HG02884 (cell line): ENCODE results near the gene CDK8.

Experiments
- ATAC-seq: cut with Tn5 transposase; IDR thresholded peaks from one replicate; pipeline ENCODE4 v1.9.1; 2021; ENCODE audit warnings: mild to moderate bottlenecking, moderate library complexity; ENCODE audit not compliant: unreplicated experiment

The CDK8 gene

DNA sequence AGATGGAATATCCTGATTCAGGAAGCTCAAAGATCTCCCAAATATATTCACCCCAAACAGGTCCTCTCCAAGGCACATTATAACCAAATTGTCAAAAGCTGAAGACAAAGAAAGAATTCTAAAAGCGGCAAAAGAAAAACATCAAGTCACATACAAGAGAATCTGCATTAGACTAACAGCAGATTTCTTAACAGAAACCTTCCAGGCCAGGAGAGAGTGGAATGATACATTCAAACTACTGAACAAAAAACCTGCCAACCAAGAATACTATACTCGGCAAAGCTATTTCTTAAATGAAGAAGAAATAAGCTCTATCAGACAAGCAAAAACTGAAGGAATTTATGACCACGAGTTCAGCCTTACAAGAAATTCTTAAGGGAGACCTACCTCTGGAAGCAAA lies 183.0 kb downstream of the CDK8 start:
- ATAC-seq: no peak

DNA sequence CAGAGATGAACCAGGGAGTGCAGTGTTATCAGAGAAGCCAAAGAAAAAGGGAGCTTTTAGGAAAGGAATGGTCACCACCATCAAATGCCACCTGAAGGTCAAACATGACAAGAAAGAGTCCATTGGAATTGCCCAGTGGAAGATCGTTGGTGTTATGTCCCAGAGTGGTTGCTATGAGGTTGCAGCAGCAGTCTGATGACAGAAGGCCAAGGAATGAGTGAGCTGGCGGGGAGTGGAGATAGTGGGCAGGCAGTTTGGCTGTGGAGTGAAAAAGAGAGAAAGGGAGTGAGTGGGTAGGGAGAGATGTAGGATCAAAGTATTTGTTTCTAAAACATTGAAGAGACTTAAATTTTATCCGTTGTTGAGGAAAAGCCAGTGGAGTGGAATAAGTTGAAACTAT lies 186.2 kb downstream of the CDK8 start:
- no peak for ATAC-seq

DNA sequence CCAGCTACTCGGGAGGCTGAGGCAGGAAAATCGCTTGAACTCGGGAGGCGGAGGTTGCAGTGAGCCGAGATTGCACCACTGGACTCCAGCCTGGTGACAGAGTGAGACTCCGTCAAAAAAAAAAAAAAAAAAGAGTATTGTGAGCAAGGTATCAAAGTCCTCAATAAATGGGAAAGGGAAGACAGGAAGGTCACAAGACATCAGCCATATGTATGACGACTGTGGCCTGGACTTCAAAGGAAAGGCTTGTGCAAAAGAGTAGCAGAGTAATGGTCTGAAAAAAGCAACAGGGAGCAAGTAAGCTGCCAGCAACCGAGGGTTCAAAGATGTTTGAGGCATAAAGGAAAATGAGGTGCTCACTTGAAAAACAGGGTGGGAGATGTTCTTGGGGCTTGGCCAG lies 187.5 kb downstream of the CDK8 start:
- no peak for ATAC-seq

DNA sequence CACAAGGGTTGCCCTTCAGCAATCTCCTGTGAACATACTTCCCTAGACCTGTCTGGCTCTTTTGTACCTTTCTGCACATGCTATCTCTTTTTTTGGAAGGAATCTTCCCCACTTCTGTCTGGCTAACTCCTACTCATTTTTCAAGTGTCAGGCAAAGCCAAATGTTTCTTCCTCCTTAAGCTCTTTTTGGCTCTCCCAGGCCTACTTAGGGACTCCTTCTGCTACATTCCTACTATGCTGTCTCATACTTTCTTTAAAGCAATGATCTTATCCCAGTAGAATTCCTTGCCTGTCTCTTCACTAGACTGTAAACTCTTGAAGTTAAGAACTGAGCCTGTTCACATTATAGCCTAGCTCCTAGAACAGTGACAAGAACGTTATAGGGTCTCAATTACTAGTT lies 188.6 kb downstream of the CDK8 start:
- no peak for ATAC-seq

DNA sequence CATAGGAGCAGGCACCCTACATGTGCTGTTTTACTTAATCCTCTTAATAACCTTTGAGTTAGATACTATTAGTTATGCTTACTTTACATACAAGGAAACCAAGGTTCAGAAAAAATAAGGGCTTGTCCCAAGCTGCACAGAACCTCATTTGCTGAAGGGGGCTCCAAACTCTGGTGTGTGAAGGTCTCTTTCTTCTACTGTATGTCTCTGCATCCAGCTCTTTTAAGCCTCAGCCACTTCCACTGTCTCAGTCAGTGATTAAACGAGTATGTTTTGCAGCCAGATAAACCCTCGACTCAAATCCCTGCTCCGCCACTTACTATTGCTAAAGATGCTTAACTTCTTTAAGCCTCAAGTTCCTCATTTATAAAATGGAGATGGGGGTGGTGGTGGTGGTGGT lies 191.2 kb downstream of the CDK8 start:
- ATAC-seq: no peak

DNA sequence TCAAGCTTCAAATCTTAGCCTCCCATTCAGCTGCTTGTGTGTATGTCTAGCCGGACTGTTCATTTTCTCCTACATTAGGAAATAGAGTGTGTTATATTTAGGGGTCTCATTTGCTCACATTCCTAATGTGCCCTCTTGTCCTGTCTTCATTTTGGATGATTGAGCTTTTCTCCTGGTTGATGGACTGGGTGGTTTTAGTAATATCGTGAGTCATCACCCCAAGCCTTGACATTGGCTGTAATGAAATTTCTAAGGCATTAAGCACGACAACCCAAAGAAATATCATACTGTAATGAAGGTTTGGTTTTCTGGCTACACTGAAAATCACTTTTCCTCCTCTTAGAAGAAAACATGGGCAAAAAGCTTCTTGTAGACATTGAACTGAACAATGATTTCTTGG lies 192.8 kb downstream of the CDK8 start:
- ATAC-seq: no peak

DNA sequence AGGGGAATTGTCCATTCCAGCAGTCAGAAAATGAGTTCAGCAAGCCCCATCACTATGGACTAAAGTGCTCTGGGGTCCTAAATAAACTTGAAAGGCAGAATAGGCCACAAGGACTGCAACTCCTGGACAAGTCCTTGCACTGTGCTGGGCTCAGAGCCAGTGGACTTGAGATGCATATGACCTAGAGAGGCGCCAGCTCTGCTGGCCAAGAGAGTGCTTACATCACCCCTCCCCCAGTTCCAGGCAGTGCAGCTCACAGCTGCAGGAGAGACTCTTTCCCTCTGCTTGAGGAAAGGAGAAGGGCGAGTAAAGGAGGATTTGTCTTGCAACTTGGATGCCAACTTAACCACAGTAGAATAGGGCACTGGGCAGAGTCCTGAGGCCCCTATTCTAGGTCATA lies 194.1 kb downstream of the CDK8 start:
- ATAC-seq: no peak

DNA sequence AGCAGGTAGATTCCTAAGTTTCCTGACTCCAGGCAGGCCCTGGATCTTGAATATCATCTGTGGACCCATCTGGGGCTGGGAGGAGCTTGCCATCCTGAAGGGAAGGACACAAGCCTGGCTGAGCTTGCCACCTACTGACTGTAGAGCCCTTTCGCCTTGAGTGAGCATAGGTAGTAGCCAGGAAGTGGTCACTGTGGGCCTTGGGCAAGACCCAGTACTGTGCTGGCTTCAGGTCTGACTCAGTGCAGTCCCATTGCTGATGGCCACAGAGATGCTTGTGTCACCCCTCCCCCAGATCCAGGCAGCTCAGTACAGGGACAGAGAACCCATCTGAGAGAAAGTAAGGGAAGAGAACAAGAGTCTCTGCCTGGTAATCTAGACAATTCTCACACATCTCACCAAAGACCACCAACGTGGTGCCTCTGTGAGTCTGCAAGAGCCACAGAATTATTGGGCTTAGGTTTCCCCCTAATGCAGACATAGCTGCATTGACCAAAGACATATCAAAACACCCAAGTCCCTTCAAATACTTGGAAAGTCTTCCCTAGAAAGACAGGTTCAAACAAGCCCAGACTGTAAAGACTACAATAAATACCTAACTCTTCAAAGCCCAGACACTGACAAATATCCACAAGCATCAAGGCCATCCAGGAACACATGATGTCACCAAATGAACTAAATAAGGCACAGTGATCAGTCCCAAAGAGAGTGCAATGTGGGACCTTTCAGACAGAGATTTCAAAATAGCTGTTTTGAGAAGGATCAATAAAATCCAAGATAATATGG lies 195.3 kb downstream of the CDK8 start:
- ATAC-seq: no peak
